HCT116 (cell line): ENCODE results near the gene NFAT5. TPM values are rescaled to one million over a fixed set of nuclear protein-coding genes. Genes with fewer than 3 reads are reported as not detected.

Source experiments
- ATAC-seq: fragments of 200-7000 bp; cut with Tn5 transposase; 2 replicates; pipeline ENCODE4 v1.9.1; 2020; ENCODE audit warnings: mild to moderate bottlenecking, moderate library complexity
- BruUV-seq: library from RNA; stranded (reverse); fragments of 400-500 nt; replicated peaks from 2 replicates; lab custom pipeline; 2021; lab: Mats Ljungman, UMichigan
- CTCF ChIA-PET: fragments of 300-600 bp; sonication (Branson Sonifier 250); formaldehyde crosslinking; loops from one replicate; lab custom pipeline; 2021; ENCODE audit warnings: antibody characterized with exemption; lab: Charles Lee
- POLR2A ChIA-PET: fragments of 300-600, 350-600 bp; sonication (Branson Sonifier 250); formaldehyde crosslinking; loops from one replicate; lab custom pipeline; 2021; ENCODE audit warnings: antibody characterized with exemption; lab: Charles Lee
- RAD21 ChIA-PET, 2 experiments: fragments of 300-600 bp; sonication (Branson Sonifier 250); formaldehyde crosslinking; loops; one replicate each; lab custom pipeline; 2023; ENCODE audit warnings: low total read pairs in 2 of 2; ENCODE audit not compliant: uncharacterized antibody in 2 of 2, unreplicated experiment in 2 of 2, low non-redundant PET in 1 of 2; lab: Charles Lee
- DNase-seq: peaks from one replicate; pipeline ENCODE4 v3.0.0-alpha.2; 2010; ENCODE audit warnings: low read depth, low spot score
- H2AFZ ChIP-seq: fragments of 200-600 bp; shearing (Covaris generic), sonication (generic); 2 replicates; pipeline ENCODE4 v1.6.1; 2017; ENCODE audit warnings: low read depth, mixed run types, mixed read lengths, antibody characterized with exemption, low read length; ENCODE audit not compliant: poor library complexity, severe bottlenecking
- H3K27ac ChIP-seq: 2 replicates; pipeline ENCODE4 v1.5.1; 2012; ENCODE audit warnings: low read depth, low read length
- H3K27me3 ChIP-seq: fragments of 200-600 bp; sonication (generic); 2 replicates; pipeline ENCODE4 v1.6.1; 2016; ENCODE audit warnings: mixed run types, low read length, mixed read lengths; ENCODE audit not compliant: insufficient read depth
- H3K36me3 ChIP-seq, 2 experiments: fragments of 200-500 bp in 1 of 2; fragments of 200-600 bp in 1 of 2; sonication (Bioruptor generic) in 1 of 2; sonication (generic) in 1 of 2; 2 replicates each; pipeline versions ENCODE4 v1.5.1 to v1.6.1; 2014 to 2016; ENCODE audit warnings: low read length in 2 of 2, inconsistent platforms in 1 of 2, mixed read lengths in 1 of 2, mixed run types in 1 of 2; ENCODE audit not compliant: insufficient read depth in 2 of 2, control insufficient read depth in 1 of 2
- H3K4me1 ChIP-seq, 2 experiments: fragments of 200-600 bp in 1 of 2; sonication (generic) in 1 of 2; 2 replicates each; pipeline versions ENCODE4 v1.5.1 to v1.6.1; 2012 to 2017; ENCODE audit warnings: low read length in 2 of 2, inconsistent platforms in 1 of 2, mild to moderate bottlenecking in 1 of 2, mixed read lengths in 1 of 2, mixed run types in 1 of 2, moderate library complexity in 1 of 2; ENCODE audit not compliant: insufficient read depth in 2 of 2, control insufficient read depth in 1 of 2
- H3K4me2 ChIP-seq: fragments of 200-600 bp; sonication (generic); 2 replicates; pipeline ENCODE4 v1.6.1; 2017; ENCODE audit warnings: mixed run types, low read length, mixed read lengths
- H3K4me3 ChIP-seq, 2 experiments: fragments of 200-600 bp in 1 of 2; sonication (generic) in 1 of 2; replicated peaks in 1 of 2; 2 replicates each; pipeline ENCODE4 v1.5.1; 2011 to 2016; ENCODE audit warnings: low read length in 2 of 2, control low read depth in 1 of 2, low read depth in 1 of 2, mild to moderate bottlenecking in 1 of 2, mixed read lengths in 1 of 2, mixed run types in 1 of 2
- H3K79me2 ChIP-seq: fragments of 200-600 bp; sonication (generic); 2 replicates; pipeline ENCODE4 v1.6.1; 2017; ENCODE audit warnings: mild to moderate bottlenecking, mixed run types, low read length, moderate library complexity, mixed read lengths; ENCODE audit not compliant: insufficient read depth
- H3K9ac ChIP-seq: fragments of 200-600 bp; sonication (generic); 2 replicates; pipeline ENCODE4 v1.6.1; 2016; ENCODE audit warnings: low read length, mixed read lengths
- H3K9me2 ChIP-seq: fragments of 200-600 bp; sonication (generic), shearing (Covaris generic); 2 replicates; pipeline ENCODE4 v1.6.1; 2017; ENCODE audit warnings: mixed run types, mild to moderate bottlenecking, moderate library complexity; ENCODE audit not compliant: insufficient read depth
- H3K9me3 ChIP-seq, 2 experiments: fragments of 200-500 bp in 1 of 2; fragments of 200-600 bp in 1 of 2; sonication (Bioruptor generic) in 1 of 2; sonication (generic) in 1 of 2; 2 replicates each; pipeline ENCODE4 v1.6.1; 2014 to 2017; ENCODE audit warnings: low read length in 2 of 2, mixed read lengths in 2 of 2, inconsistent platforms in 1 of 2, low read depth in 1 of 2, mild to moderate bottlenecking in 1 of 2, mixed run types in 1 of 2, moderate library complexity in 1 of 2; ENCODE audit not compliant: control insufficient read depth in 1 of 2, insufficient read depth in 1 of 2
- H4K20me1 ChIP-seq: fragments of 200-600 bp; sonication (generic), shearing (Covaris generic); 2 replicates; pipeline ENCODE4 v1.6.1; 2017; ENCODE audit warnings: mixed run types, mild to moderate bottlenecking, moderate library complexity; ENCODE audit not compliant: insufficient read depth
- ATF3 ChIP-seq: IDR thresholded peaks from 2 replicates; pipeline ENCODE4 v1.6.1; 2012
- CBX3 ChIP-seq: IDR thresholded peaks from 2 replicates; pipeline ENCODE4 v1.6.1; 2012; ENCODE audit warnings: low read depth
- CEBPB ChIP-seq: IDR thresholded peaks from 2 replicates; pipeline ENCODE4 v1.6.1; 2012; ENCODE audit warnings: low read depth
- CTCF ChIP-seq, 3 experiments: fragments of 200-600 bp in 1 of 3; sonication (generic) in 1 of 3; IDR thresholded peaks in 2 of 3; conservative IDR thresholded peaks in 1 of 3; 2 replicates each; pipeline ENCODE4 v1.5.1; 2012 to 2017; ENCODE audit warnings: low read depth in 2 of 3, low read length in 2 of 3, antibody characterized with exemption in 1 of 3, borderline replicate concordance in 1 of 3, control low read depth in 1 of 3, mild to moderate bottlenecking in 1 of 3, mixed read lengths in 1 of 3, mixed run types in 1 of 3, moderate library complexity in 1 of 3; ENCODE audit not compliant: insufficient read depth in 1 of 3
- EZH2 ChIP-seq: fragments of 200-600 bp; sonication (generic); IDR thresholded peaks from 2 replicates; pipeline ENCODE4 v1.6.1; 2017; ENCODE audit warnings: antibody characterized with exemption, mixed run types
- FOSL1 ChIP-seq: IDR thresholded peaks from 2 replicates; pipeline ENCODE4 v1.6.1; 2012; ENCODE audit warnings: low read depth
- JUND ChIP-seq: IDR thresholded peaks from 2 replicates; pipeline ENCODE4 v1.6.1; 2012
- MAX ChIP-seq: IDR thresholded peaks from 2 replicates; pipeline ENCODE4 v1.6.1; 2012
- POLR2AphosphoS5 ChIP-seq: IDR thresholded peaks from 2 replicates; pipeline ENCODE4 v1.6.1; 2011; ENCODE audit warnings: mild to moderate bottlenecking, low read depth, low read length, moderate library complexity
- REST ChIP-seq: IDR thresholded peaks from 2 replicates; pipeline ENCODE4 v1.6.1; 2012; ENCODE audit warnings: low read depth
- SIN3A ChIP-seq: IDR thresholded peaks from 2 replicates; pipeline ENCODE4 v1.6.1; 2012; ENCODE audit warnings: low read depth
- SP1 ChIP-seq: IDR thresholded peaks from 2 replicates; pipeline ENCODE4 v1.6.1; 2012; ENCODE audit warnings: low read depth
- SRF ChIP-seq: IDR thresholded peaks from 2 replicates; pipeline ENCODE4 v1.6.1; 2012; ENCODE audit warnings: low read depth
- YY1 ChIP-seq: IDR thresholded peaks from 2 replicates; pipeline ENCODE4 v1.6.1; 2011; ENCODE audit warnings: low read length, low read depth, moderate library complexity, mild to moderate bottlenecking; ENCODE audit not compliant: insufficient replicate concordance; ENCODE audit errors: extremely low read depth
- ZNF274 ChIP-seq: fragments of 200-500 bp; sonication (Bioruptor generic); IDR thresholded peaks from 2 replicates; pipeline ENCODE4 v1.6.1; 2014; ENCODE audit warnings: mild to moderate bottlenecking, low read depth, low read length, inconsistent platforms
- intact Hi-C: fragments of 100-400 bp; cut with micrococcal nuclease; formaldehyde crosslinking; loops from 2 replicates; pipeline ENCODE4 v1.10.0; 2022
- total RNA-seq: library from RNA; stranded (reverse); gene quantifications from one replicate; pipeline ENCODE4 v1.2.1, GENCODE V29; 2021; ENCODE audit not compliant: unreplicated experiment

NFAT5 gene
- total RNA-seq, 1 experiment from 2014 or later: 67.4 TPM

- RAD21 ChIA-PET: no interaction called here
- intact Hi-C loops: no loop called here
- DNase-seq (no peak), ATAC-seq (no peak)
- Histone ChIP-seq H3K79me2 (peaks cover 58% of the 10 kb centered on the region), H3K4me1 (peaks cover 0 to 4% of the 10 kb centered on the region in 2 experiments; a peak in 2 of 4 replicates), H3K27me3 (no peaks in the 10 kb centered on the region), H3K9me2 (no peaks in the 10 kb centered on the region), H3K4me3 (no peak overlapping the region), H3K27ac (no peak overlapping the region), H4K20me1 (no peaks in the 10 kb centered on the region), H3K9me3 (no peaks in the 10 kb centered on the region), H2AFZ (no peak overlapping the region), H3K4me2 (no peak overlapping the region), H3K36me3 (peaks cover 41 to 54% of the 10 kb centered on the region in 2 experiments), H3K9ac (no peak overlapping the region)
- TF ChIP-seq REST (no peak), ATF3 (no peak), CTCF (IDR thresholded peaks at IDR 0.05 in 2 of 3, conservative IDR thresholded peaks at IDR 0.05 in 1 of 3; ENCODE audit: borderline replicate concordance in 1 of 3, insufficient read depth in 1 of 3, low read depth in 2 of 3, low read length in 2 of 3) (no peak), YY1 (no peak), SIN3A (no peak), FOSL1 (no peak), EZH2 (no peak), CBX3 (no peak), JUND (no peak), POLR2AphosphoS5 (no peak), SP1 (no peak), ZNF274 (no peak), SRF (no peak), MAX (no peak), CEBPB (no peak)
- POLR2A ChIA-PET: no interaction called here
- CTCF ChIA-PET: no interaction called here
- no TSS peak for BruUV-seq
Measured at GRCh38 chr16:69688589-69688988, 122.8 kb downstream of the NFAT5 start.
